GM12873 (cell line): Measurements from ENCODE around the gene SLAMF7.

Experiments
- TF ChIP-seq, protein P1 (sequence below): IDR thresholded peaks from 2 replicates; pipeline ENCODE4 v1.5.1; 2012; ENCODE audit warnings: low read depth, mild to moderate bottlenecking, moderate library complexity, low read length, control low read depth; ENCODE audit not compliant: insufficient read depth; ENCODE audit errors: missing control alignments

The SLAMF7 gene

DNA sequence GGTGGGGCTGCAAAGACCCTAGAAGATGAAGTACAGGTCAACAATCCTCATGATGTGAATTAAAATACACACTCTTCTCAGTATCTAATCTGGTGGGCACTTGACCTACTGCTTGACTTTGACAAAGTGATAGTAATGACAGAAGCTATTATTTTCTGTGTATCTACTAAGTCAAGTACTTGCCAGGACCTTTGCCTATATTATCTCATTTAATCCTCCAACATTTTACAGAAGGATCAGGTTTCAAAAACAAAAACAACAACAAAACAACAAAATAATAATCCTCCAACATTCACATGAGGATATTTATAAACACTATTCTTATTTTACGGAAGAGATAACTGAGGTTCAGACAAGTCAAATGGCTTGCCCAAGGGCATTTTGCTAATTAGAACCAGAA lies 23.0 kb upstream of the SLAMF7 start:
- TF ChIP-seq, protein P1, sequence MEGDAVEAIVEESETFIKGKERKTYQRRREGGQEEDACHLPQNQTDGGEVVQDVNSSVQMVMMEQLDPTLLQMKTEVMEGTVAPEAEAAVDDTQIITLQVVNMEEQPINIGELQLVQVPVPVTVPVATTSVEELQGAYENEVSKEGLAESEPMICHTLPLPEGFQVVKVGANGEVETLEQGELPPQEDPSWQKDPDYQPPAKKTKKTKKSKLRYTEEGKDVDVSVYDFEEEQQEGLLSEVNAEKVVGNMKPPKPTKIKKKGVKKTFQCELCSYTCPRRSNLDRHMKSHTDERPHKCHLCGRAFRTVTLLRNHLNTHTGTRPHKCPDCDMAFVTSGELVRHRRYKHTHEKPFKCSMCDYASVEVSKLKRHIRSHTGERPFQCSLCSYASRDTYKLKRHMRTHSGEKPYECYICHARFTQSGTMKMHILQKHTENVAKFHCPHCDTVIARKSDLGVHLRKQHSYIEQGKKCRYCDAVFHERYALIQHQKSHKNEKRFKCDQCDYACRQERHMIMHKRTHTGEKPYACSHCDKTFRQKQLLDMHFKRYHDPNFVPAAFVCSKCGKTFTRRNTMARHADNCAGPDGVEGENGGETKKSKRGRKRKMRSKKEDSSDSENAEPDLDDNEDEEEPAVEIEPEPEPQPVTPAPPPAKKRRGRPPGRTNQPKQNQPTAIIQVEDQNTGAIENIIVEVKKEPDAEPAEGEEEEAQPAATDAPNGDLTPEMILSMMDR = no peak

DNA sequence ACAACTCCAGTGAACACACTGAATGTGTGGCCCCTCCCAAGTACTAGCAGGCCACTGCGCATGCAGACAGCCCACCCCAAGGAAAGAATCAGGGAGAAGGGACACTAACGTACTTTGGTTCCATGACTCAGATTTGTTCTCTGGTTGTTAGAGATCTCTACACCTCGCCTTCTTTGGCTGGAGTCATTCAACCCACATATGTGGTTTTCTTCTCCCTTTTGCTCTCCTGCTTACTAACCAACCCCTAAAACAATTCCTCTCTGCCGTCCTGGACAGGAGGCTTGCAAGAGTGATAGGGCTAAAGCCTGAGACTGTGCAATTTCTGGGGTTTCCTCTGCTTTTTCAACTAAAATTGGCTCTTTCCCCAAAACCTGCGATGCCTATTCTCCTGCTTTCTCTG lies 21.7 kb upstream of the SLAMF7 start:
- TF ChIP-seq, protein P1 = no peak

DNA sequence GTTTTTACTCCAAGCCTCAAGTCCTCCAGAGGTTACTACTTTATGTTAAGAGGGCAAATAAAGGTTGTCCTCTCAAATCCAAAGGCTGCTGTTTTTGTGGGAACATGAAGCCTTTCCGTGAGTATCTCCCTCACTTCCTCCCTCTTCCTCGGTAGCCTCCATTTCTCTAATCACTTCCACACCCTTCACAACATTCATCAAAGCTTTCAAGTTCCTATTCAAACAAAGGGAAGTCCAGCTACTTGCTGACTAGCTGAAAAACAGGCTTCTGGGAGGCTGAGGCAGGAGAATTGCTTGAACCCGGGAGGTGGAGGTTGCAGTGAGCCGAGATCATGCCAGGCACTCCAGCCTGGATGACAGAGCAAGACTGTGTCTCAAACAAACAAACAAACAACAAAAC lies 20.8 kb upstream of the SLAMF7 start:
- TF ChIP-seq, protein P1 = no peak

DNA sequence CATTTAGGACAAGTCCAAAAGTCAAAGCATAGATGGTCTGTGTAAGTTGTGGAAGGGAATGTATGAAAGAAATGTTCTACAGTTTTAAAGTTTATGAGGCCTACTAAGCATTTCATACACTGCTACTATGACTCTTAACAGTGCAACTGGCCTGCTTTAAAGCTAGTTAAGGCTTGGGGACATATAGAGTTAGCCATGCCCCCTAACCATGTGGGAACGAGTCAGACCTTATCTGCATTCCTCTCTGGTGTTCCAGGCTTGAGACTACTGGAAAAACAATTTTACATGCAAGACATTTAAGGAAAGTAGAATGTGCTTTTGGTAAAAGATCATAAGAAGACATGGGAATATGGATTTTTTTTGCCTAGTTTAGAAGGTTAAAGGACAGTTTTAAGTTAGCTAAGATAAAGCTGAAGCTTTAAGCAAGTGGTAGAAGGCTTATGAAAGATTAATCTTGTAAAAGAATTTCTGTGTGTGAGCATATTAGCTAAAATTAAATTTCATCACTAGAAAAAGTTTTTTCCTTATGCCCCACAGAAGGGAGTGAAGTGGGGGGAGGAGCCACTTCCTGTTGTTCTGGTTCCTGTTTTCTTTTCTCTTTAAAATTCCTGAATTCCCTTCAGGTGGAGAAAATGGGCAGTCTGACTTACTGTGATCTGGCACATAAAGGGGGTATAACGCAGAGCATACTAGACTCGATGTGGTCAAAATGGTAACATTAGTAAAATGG lies 18.5 kb upstream of the SLAMF7 start:
- TF ChIP-seq, protein P1 = no peak

DNA sequence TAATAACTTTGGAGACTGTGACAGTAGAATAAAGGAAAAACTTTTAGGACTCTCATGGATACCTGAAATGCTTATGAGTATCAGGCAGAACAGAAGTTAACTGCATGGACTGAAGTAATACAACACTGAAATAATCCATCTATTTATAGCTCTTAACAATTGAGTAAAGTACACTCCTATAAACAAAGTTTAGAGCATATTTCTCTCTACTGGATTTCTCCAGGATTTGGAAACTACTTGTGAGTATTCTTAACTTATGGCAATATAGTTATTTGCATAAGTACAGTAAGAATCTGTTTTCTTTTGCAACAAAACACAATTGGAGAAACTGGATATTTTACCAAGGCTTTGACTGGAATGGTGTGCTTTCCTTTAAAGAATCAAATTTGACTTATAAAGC lies 17.6 kb upstream of the SLAMF7 start:
- TF ChIP-seq, protein P1 = no peak

DNA sequence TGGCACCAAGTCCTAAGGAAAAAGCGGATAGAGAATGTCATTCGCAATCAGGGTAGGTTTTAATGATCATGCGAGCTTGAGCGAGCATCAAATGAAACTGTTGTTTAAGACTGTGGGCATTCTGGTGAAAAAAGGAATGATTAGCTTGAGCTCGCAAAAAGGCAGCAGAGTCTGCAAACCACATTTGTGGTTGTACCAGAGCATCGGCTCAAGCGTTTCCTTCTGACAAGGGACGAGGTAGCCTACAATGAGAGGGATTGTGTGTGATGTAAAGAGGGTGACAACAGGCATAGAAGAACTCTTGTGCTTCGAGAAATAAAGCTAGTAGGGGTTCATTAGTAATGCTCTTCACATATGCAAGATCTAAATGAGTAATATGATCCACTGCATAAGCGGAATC lies 16.3 kb upstream of the SLAMF7 start:
- TF ChIP-seq, protein P1 = no peak

DNA sequence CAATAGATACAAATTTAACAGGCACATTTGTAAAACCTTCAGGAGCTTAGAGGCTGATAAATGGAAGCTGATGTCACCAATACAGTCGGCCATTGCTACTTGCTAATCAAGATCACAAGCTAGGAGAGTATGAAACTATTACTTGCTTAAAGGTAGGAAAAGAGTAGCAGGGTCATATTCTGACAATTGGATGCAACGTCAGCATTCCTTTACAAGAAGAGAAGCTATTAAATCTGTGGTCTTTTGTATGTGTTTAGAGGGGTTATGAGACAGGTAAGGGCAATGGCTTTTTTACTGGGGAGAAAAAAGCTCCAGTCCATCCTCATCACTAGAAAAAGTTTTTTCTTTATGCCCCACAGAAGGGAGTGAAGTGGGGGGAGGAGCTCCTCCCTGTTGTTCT lies 15.7 kb upstream of the SLAMF7 start:
- TF ChIP-seq, protein P1 = no peak
